ENCODE data around the gene TWSG1. TPM values are rescaled to one million over a fixed set of nuclear protein-coding genes. Genes with fewer than 3 reads are reported as not detected.
"Not testable (repeated sequence)": the region's sequence is repeated elsewhere in the genome, so short reads cannot be mapped to it uniquely, and the experiment has no call there.

TWSG1 gene
- total and polyA plus RNA-seq, 9 donors, result 36.5 to 66.1 (median 47.9) TPM

DNA sequence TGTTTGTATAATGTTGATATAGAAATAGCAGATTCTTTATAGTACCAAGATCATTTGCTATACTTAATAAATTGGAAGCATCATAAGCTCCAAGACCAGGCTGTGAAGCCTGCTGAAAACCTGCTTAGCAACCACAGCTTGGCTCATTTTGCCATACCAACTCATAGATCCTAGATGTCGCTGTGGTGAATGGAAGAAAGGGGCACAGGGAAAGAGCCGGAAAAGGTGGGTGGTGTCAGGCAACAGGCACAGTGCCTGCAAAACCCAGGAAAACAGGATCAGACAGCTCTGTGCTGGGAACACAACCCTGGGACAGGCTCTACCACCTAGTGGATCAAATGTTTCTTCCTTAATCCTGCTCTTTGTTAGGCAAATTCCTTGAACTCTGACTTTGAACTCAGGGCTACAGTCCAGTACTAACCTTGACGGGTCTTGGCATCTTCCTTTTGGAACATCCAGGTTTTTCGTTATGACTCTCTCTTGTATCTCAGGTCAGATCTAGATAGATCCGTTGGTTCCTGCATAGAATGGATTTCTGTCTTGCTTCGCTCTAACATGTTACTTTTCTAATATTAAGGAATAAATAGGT, 31.6 kb downstream of the TWSG1 start:
- intact Hi-C loops (cut with DNase I), result no loop called here
- H3K4me1 ChIP-seq (ENCODE audit: insufficient read depth), result no peaks in the 10 kb centered on the region
- H3K27me3 ChIP-seq, result no peaks in the 10 kb centered on the region
- no peaks in the 10 kb centered on the region for H3K9me3 ChIP-seq
- H3K27ac ChIP-seq, result no peak overlapping the region
- WGBS, 3 donors, result 49 to 63% (median 50%) methylated on average over 6 of the region's 6 CpGs
- peak in 1 of 5 donors; percentile 15 for DNase-seq
- H3K36me3 ChIP-seq, result no peaks in the 10 kb centered on the region
- no peak overlapping the region for H3K4me3 ChIP-seq
- no peak for TF ChIP-seq CTCF (IDR thresholded peaks at IDR 0.05)
- TF ChIP-seq EP300 (IDR thresholded peaks at IDR 0.05), result no peak
- no peak for TF ChIP-seq POLR2A (IDR thresholded peaks at IDR 0.05)

DNA sequence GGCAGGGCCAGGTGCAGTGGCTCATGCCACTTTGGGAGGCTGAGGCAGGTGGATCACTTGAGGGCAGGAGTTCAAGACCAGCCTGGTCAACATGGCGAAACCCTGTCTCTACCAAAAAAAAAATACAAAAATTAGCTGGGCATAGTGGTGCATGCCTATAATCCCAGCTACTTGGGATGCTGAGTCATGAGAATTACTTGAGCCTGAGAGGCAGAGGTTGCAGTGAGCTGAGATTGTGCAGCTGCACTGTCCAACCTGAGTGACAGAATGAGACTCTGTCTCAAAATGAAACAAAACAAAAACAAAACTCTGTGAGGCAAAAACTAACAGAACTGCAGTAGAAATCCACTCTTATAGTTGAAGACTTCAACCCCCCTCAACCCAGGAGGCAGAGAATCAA, 38.7 kb downstream of the TWSG1 start:
- H3K4me3 ChIP-seq; H3K27ac ChIP-seq; H3K27me3 ChIP-seq; H3K9me3 ChIP-seq; H3K4me1 ChIP-seq (ENCODE audit: insufficient read depth); H3K36me3 ChIP-seq; DNase-seq; intact Hi-C loops (cut with DNase I): not testable (repeated sequence)
- 98 to 100% (median 100%) methylated on average over 1 of the region's 1 CpG for WGBS, 3 donors

- intact Hi-C loops (cut with DNase I), result no loop called here
- no peaks in the 10 kb centered on the region for H3K36me3 ChIP-seq
- no peaks in the 10 kb centered on the region for H3K9me3 ChIP-seq
- 95 to 98% (median 97%) methylated on average over 6 of the region's 6 CpGs for WGBS, 3 donors
- DNase-seq, result no peak
- H3K27ac ChIP-seq, result no peak overlapping the region
- no peak overlapping the region for H3K4me3 ChIP-seq
- H3K4me1 ChIP-seq (ENCODE audit: insufficient read depth), result no peaks in the 10 kb centered on the region
- no peak for TF ChIP-seq CTCF (IDR thresholded peaks at IDR 0.05)
- no peak for TF ChIP-seq EP300 (IDR thresholded peaks at IDR 0.05)
- TF ChIP-seq POLR2A (IDR thresholded peaks at IDR 0.05), result no peak
- no peaks in the 10 kb centered on the region for H3K27me3 ChIP-seq
These were observed 44.5 kb downstream of the TWSG1 start for GRCh38 chr18:9379118-9379517.

DNA sequence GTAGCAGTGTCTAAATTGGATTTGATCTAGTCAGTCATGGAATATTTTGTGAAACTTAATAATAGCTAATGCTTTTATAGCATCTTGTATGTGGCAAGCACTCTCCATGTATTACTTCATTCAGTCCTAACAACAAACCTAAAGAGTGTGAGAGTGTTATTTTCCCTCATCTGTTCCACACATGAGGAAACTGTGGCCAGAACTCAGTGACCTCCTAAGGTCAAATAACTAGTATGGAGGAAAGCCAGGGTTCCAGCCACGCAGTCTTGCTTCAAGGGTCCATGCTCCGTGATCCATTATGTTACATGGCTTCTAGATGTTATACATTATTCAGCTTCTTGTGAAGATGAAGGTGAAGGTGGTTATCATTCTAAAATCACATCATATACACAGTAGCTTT, 45.5 kb downstream of the TWSG1 start:
- DNase-seq, result no peak
- Histone ChIP-seq H3K4me3 (no peak overlapping the region), H3K4me1 (ENCODE audit: insufficient read depth) (no peaks in the 10 kb centered on the region), H3K36me3 (no peaks in the 10 kb centered on the region), H3K27ac (no peak overlapping the region), H3K27me3 (no peaks in the 10 kb centered on the region), H3K9me3 (no peaks in the 10 kb centered on the region)
- 18 to 28% (median 26%) methylated on average over 2 of the region's 2 CpGs for WGBS, 3 donors
- TF ChIP-seq CTCF (IDR thresholded peaks at IDR 0.05) (no peak), POLR2A (IDR thresholded peaks at IDR 0.05) (no peak), EP300 (IDR thresholded peaks at IDR 0.05) (no peak)
- intact Hi-C loops (cut with DNase I), result no loop called here

GRCh38 chr18:9380621-9381395, 46.2 kb downstream of the TWSG1 start:
- 11 to 13% (median 12%) methylated on average over 4 of the region's 4 CpGs for WGBS, 3 donors
- no peaks in the 10 kb centered on the region for H3K36me3 ChIP-seq
- H3K27me3 ChIP-seq, result no peaks in the 10 kb centered on the region
- TF ChIP-seq EP300 (IDR thresholded peaks at IDR 0.05) (no peak), CTCF (IDR thresholded peaks at IDR 0.05) (no peak), POLR2A (IDR thresholded peaks at IDR 0.05) (no peak)
- H3K9me3 ChIP-seq, result no peaks in the 10 kb centered on the region
- no peak overlapping the region for H3K27ac ChIP-seq
- no peak for DNase-seq
- no peak overlapping the region for H3K4me3 ChIP-seq
- no peaks in the 10 kb centered on the region for H3K4me1 ChIP-seq (ENCODE audit: insufficient read depth)
- intact Hi-C loops (cut with DNase I), result no loop called here
